ENCODE results near the gene MSH6. TPM values are rescaled to one million over a fixed set of nuclear protein-coding genes. Genes with fewer than 3 reads are reported as not detected.

The MSH6 gene
- total RNA-seq, 1 experiment from 2014 or later = 63.8 TPM

Other genes with a start within 250 kb of the MSH6 start
- not detected in 2 replicates for gene KCNK12, start 212.2 kb upstream of the MSH6 start, total RNA-seq (2014; rRNA removed; shearing (Covaris generic); ENCODE audit: low replicate concordance)
- 22.2 and 22.5 TPM in 2 replicates for gene FBXO11, start 123.4 kb downstream of the MSH6 start, total RNA-seq (2014; rRNA removed; shearing (Covaris generic); ENCODE audit: low replicate concordance)